B cell (primary cell): Measurements from ENCODE around the gene P2RX2. TPM values are rescaled to one million over a fixed set of nuclear protein-coding genes. Genes with fewer than 3 reads are reported as not detected.

Source experiments
- ATAC-seq: fragments of 200-7000 bp; cut with Tn5 transposase; one replicate; pipeline ENCODE4 v1.10.0; 2021; ENCODE audit warnings: low read depth, mild to moderate bottlenecking, moderate number of reproducible peaks, moderate library complexity
- CTCF ChIA-PET: fragments of 350-600 bp; sonication (Branson Sonifier 250); formaldehyde crosslinking; loops from one replicate; lab custom pipeline; 2021; ENCODE audit warnings: antibody characterized with exemption, inconsistent platforms; lab: Charles Lee
- POLR2A ChIA-PET: fragments of 350-600 bp; sonication (Branson Sonifier 250); formaldehyde crosslinking; loops from one replicate; lab custom pipeline; 2021; ENCODE audit warnings: antibody characterized with exemption; lab: Charles Lee
- DNase-seq: peaks from one replicate; pipeline ENCODE4 v3.0.0; 2013
- H2AFZ ChIP-seq: 2 replicates; pipeline ENCODE4 v1.6.1; 2012; ENCODE audit warnings: mild to moderate bottlenecking, low read depth, low read length; ENCODE audit not compliant: insufficient read depth, poor library complexity, severe bottlenecking
- H3K27ac ChIP-seq, 2 donors: 1 replicate in 1 of 2; 2 replicates in 1 of 2; pipeline ENCODE4 v1.5.1; 2012 to 2013; ENCODE audit warnings: low read length in 2 of 2, mild to moderate bottlenecking in 2 of 2, moderate library complexity in 1 of 2
- H3K27me3 ChIP-seq, 4 experiments: fragments of 200-600 bp in 1 of 4; sonication (generic) in 1 of 4; replicated peaks in 1 of 4; 1 replicate in 2 of 4; 2 replicates in 2 of 4; pipeline versions ENCODE4 v1.6.1 to v1.7.0; 2013 to 2016; ENCODE audit warnings: low read length in 3 of 4, mild to moderate bottlenecking in 2 of 4, mixed read lengths in 1 of 4, moderate library complexity in 1 of 4; ENCODE audit not compliant: insufficient read depth in 4 of 4, control insufficient read depth in 3 of 4; ENCODE audit errors: control extremely low read depth in 1 of 4
- H3K36me3 ChIP-seq, 2 experiments: replicated peaks in 1 of 2; 1 replicate in 1 of 2; 2 replicates in 1 of 2; pipeline versions ENCODE4 v1.6.1 to v1.7.1; 2013; ENCODE audit warnings: low read length in 1 of 2; ENCODE audit not compliant: insufficient read depth in 2 of 2, control insufficient read depth in 1 of 2; ENCODE audit errors: control extremely low read depth in 1 of 2, extremely low read depth in 1 of 2
- H3K4me1 ChIP-seq, 2 donors: fragments of 200-600 bp in 1 of 2; sonication (generic) in 1 of 2; 1 replicate in 1 of 2; 2 replicates in 1 of 2; pipeline versions ENCODE4 v1.5.1 to v1.6.1; 2013 to 2017; ENCODE audit warnings: low read length in 2 of 2; ENCODE audit not compliant: control insufficient read depth in 2 of 2, insufficient read depth in 2 of 2
- H3K4me2 ChIP-seq: replicated peaks from 2 replicates; pipeline ENCODE3; 2012; ENCODE audit warnings: mild to moderate bottlenecking, low read depth, low read length; ENCODE audit not compliant: poor library complexity, severe bottlenecking
- H3K4me3 ChIP-seq, 5 experiments: fragments of 200-600 bp in 1 of 5; sonication (generic) in 1 of 5; 1 replicate in 3 of 5; 2 replicates in 2 of 5; pipeline versions ENCODE4 v1.5.1 to v1.7.0; 2011 to 2016; ENCODE audit warnings: low read length in 4 of 5, mild to moderate bottlenecking in 4 of 5, low read depth in 2 of 5, control low read depth in 1 of 5, moderate library complexity in 1 of 5; ENCODE audit not compliant: insufficient read depth in 1 of 5; ENCODE audit errors: control extremely low read depth in 1 of 5, extremely low read depth in 1 of 5
- H3K79me2 ChIP-seq: fragments of 200-600 bp; sonication (generic); one replicate; pipeline ENCODE4 v1.6.0; 2016; ENCODE audit warnings: low read length; ENCODE audit not compliant: control insufficient read depth, insufficient read depth
- H3K9ac ChIP-seq: fragments of 200-600 bp; sonication (generic); 2 replicates; pipeline ENCODE4 v1.6.1; 2017; ENCODE audit warnings: mild to moderate bottlenecking, low read length, moderate library complexity
- H3K9me3 ChIP-seq, 3 donors: one replicate each; pipeline versions ENCODE4 v1.6.1 to v1.7.1; 2013; ENCODE audit warnings: low read length in 2 of 3; ENCODE audit not compliant: control insufficient read depth in 2 of 3, insufficient read depth in 1 of 3; ENCODE audit errors: control extremely low read depth in 1 of 3
- H4K20me1 ChIP-seq: 2 replicates; pipeline ENCODE4 v1.6.0; 2012; ENCODE audit warnings: mild to moderate bottlenecking, low read length; ENCODE audit not compliant: insufficient read depth, control insufficient read depth, poor library complexity, severe bottlenecking
- H3K27ac Mint-ChIP-seq: one replicate; pipeline ENCODE4 v1.8.0; 2021; ENCODE audit warnings: mixed read lengths
- H3K27me3 Mint-ChIP-seq: one replicate; pipeline ENCODE4 v1.8.0; 2021; ENCODE audit warnings: mixed read lengths
- H3K4me1 Mint-ChIP-seq: one replicate; pipeline ENCODE4 v1.8.0; 2021; ENCODE audit warnings: mixed read lengths
- H3K4me3 Mint-ChIP-seq: one replicate; pipeline ENCODE4 v1.8.0; 2021; ENCODE audit warnings: mixed read lengths
- H3K9me3 Mint-ChIP-seq: one replicate; pipeline ENCODE4 v1.8.0; 2022; ENCODE audit warnings: mixed read lengths; ENCODE audit not compliant: insufficient read depth
- EZH2 ChIP-seq: IDR thresholded peaks from 2 replicates; pipeline ENCODE4 v1.6.1; 2012; ENCODE audit warnings: borderline replicate concordance, low read depth, mild to moderate bottlenecking, moderate library complexity, low read length; ENCODE audit not compliant: insufficient read depth, poor library complexity, severe bottlenecking
- WGBS: methylation state at CpG from one replicate; pipeline ENCODE4 v1.1.5; 2013; ENCODE audit warnings: missing lambda C conversion rate; ENCODE audit not compliant: insufficient coverage; 5-methylcytosine and 5-hydroxymethylcytosine counted together
- intact Hi-C: fragments of 100-400 bp; cut with micrococcal nuclease; formaldehyde crosslinking; loops from one replicate; pipeline ENCODE4 v1.10.0; 2022
- polyA plus RNA-seq: library from polyadenylated mRNA; depleted of rRNA; stranded (reverse); fragments of >200 nt; gene quantifications from 2 replicates; pipeline ENCODE4 v1.2.3, GENCODE V29; 2012
- total RNA-seq, 2 donors: library from RNA; stranded (reverse); fragments of 120-200 nt in 1 of 2; gene quantifications; 1 replicate in 1 of 2; 2 replicates in 1 of 2; pipeline versions ENCODE4 v1.2.3 to v1.2.4, GENCODE V29; 2013 to 2022
- TF ChIP-seq, protein P1 (sequence below): fragments of 200-600 bp; IDR thresholded peaks from one replicate; pipeline ENCODE4 v1.8.0; 2022; ENCODE audit warnings: antibody characterized with exemption, mild to moderate bottlenecking

Gene P2RX2
- total and polyA plus RNA-seq, 2 donors (not counting 1 experiment from before 2014, with no cell fraction given), result not detected

DNA sequence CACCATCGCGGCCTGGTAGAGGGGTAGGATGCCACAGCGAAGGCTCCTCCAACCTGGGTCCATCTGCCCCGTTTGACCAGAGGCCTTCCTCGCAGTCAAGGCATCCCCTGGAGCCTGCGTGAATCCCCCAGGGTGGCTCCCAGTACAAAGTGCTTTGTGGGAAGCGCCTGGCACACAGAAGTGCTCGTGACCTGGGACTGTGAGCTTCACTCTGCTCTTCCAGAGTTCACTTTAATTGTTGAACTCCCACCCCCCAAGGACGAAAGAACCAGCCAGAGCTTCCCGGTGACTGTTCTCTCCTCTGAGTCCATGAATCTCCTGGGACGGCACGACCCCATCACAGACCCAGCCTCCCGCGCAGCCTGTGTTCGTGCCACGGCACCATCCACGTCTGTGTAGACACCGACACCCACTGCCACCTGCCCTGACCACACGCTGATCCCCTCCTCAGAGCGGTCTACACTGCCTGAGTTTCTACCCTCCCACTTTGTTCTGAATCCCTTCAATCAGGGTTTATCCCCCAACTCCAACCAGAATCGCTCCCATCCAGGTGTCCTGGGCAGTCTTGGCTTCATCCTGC lies 15.9 kb downstream of the P2RX2 start:
- Mint-ChIP-seq H3K4me3 (no peak overlapping the region), H3K27ac (no peak overlapping the region), H3K4me1 (peaks cover 20% of the 10 kb centered on the region), H3K9me3 (no peaks in the 10 kb centered on the region), H3K27me3 (no peaks in the 10 kb centered on the region)
- Histone ChIP-seq H3K79me2 (no peaks in the 10 kb centered on the region), H3K36me3 (peaks cover 3 to 38% of the 10 kb centered on the region in 2 experiments), H2AFZ (no peak overlapping the region), H3K9me3 (no peaks in the 10 kb centered on the region), H3K4me1 (peaks cover 0 to 25% of the 10 kb centered on the region in 2 donors), H3K27ac (no peak overlapping the region), H3K4me2 (no peak overlapping the region), H3K9ac (no peak overlapping the region), H3K4me3 (no peak overlapping the region), H4K20me1 (no peaks in the 10 kb centered on the region), H3K27me3 (no peaks in the 10 kb centered on the region)
- TF ChIP-seq, protein P1, sequence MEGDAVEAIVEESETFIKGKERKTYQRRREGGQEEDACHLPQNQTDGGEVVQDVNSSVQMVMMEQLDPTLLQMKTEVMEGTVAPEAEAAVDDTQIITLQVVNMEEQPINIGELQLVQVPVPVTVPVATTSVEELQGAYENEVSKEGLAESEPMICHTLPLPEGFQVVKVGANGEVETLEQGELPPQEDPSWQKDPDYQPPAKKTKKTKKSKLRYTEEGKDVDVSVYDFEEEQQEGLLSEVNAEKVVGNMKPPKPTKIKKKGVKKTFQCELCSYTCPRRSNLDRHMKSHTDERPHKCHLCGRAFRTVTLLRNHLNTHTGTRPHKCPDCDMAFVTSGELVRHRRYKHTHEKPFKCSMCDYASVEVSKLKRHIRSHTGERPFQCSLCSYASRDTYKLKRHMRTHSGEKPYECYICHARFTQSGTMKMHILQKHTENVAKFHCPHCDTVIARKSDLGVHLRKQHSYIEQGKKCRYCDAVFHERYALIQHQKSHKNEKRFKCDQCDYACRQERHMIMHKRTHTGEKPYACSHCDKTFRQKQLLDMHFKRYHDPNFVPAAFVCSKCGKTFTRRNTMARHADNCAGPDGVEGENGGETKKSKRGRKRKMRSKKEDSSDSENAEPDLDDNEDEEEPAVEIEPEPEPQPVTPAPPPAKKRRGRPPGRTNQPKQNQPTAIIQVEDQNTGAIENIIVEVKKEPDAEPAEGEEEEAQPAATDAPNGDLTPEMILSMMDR, result no peak
- no peak for TF ChIP-seq EZH2
- ChIA-PET CTCF (no interaction called here), POLR2A (no interaction called here)
- no peak for ATAC-seq
- DNase-seq, result no peak
- intact Hi-C loops, result no loop called here
- WGBS, result 99% methylated on average over 21 of the region's 21 CpGs

DNA sequence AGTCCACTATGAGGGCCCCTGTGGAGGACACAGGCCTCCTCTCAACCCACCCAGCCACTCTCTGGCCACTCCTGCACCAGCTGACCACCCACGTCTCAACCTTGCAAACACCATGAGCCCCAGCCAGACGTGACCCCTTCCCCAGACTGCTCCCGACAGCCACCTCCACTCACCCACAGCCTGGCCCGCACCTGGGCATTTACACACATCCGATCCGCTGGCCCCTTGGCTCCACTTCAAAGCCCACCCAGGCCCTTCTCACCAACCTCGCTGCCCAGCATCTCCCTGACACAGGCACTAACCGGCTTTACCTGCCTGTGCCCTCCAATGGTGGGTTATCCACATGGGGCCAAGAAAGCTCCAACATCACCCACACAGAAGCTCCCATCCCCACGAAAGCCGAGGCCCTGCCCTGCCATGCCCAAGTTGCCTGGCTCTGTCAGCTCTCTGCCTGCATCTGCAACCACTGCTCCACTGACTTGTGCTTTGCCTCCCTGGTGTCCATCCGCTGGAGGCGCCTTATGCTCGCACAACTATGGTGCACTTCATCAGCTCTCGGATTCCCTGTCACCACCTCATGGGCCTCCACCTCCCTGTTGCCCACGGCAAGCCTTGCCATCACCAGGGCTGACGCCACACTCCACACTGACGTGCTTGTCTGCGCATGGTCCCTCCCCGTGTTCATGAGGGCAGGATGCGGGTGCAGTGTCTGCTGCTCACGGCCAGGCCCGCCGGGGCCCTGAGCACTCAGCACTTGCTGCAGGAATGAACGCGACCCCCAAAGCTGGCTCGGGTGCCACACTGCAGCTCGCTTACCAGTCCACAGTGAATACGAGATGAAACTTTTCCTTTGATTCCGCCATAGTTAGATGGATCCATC lies 16.7 kb downstream of the P2RX2 start:
- Histone ChIP-seq H3K4me3 (no peak overlapping the region), H2AFZ (no peak overlapping the region), H3K4me1 (peaks cover 0 to 25% of the 10 kb centered on the region in 2 donors), H3K9me3 (no peaks in the 10 kb centered on the region), H3K27ac (no peak overlapping the region), H4K20me1 (no peaks in the 10 kb centered on the region), H3K79me2 (no peaks in the 10 kb centered on the region), H3K4me2 (no peak overlapping the region), H3K27me3 (no peaks in the 10 kb centered on the region), H3K36me3 (peaks cover 3 to 39% of the 10 kb centered on the region in 2 experiments), H3K9ac (no peak overlapping the region)
- Mint-ChIP-seq H3K4me1 (peaks cover 20% of the 10 kb centered on the region), H3K4me3 (no peak overlapping the region), H3K27ac (no peak overlapping the region), H3K27me3 (no peaks in the 10 kb centered on the region), H3K9me3 (no peaks in the 10 kb centered on the region)
- intact Hi-C loops, result no loop called here
- ChIA-PET POLR2A (no interaction called here), CTCF (no interaction called here)
- TF ChIP-seq EZH2, result no peak
- TF ChIP-seq, protein P1, result no peak
- WGBS, result 90% methylated on average over 28 of the region's 29 CpGs
- DNase-seq (no peak), ATAC-seq (no peak)
